Medulla oblongata (tissue), 1 donor: ENCODE results near the gene CHURC1.

Experiments used
- DNase-seq: peaks from one replicate; pipeline ENCODE4 v3.0.0-alpha.2; 2015; ENCODE audit errors: extremely low spot score

The CHURC1 gene

GRCh38 chr14:64956697-64957406 is 42.6 kb downstream of the CHURC1 start:
- DNase-seq = no peak

- no peak for DNase-seq
Observed at GRCh38 chr14:64958201-64958600, 43.9 kb downstream of the CHURC1 start.

- no peak for DNase-seq
Observed at GRCh38 chr14:64958743-64959142, 44.5 kb downstream of the CHURC1 start.

GRCh38 chr14:64960762-64961276 is 46.6 kb downstream of the CHURC1 start:
- DNase-seq = no peak

GRCh38 chr14:64963611-64964010 is 49.4 kb downstream of the CHURC1 start:
- DNase-seq = no peak

GRCh38 chr14:64965356-64966000 is 51.2 kb downstream of the CHURC1 start:
- DNase-seq = no peak

GRCh38 chr14:64966976-64967375 is 52.7 kb downstream of the CHURC1 start:
- no peak for DNase-seq

- DNase-seq = no peak
Observed at GRCh38 chr14:64968167-64968566, 53.9 kb downstream of the CHURC1 start.

GRCh38 chr14:64968651-64969050 is 54.4 kb downstream of the CHURC1 start:
- DNase-seq = no peak

- DNase-seq = no peak
Observed at GRCh38 chr14:64970041-64970440, 55.8 kb downstream of the CHURC1 start.

GRCh38 chr14:64970776-64971477 is 56.7 kb downstream of the CHURC1 start:
- no peak for DNase-seq

- no peak for DNase-seq
Observed at GRCh38 chr14:64971491-64971942, 57.3 kb downstream of the CHURC1 start.

GRCh38 chr14:64971943-64972791 is 57.9 kb downstream of the CHURC1 start, which contains the start of gene RAB15:
Gene RAB15, minus strand, starts transcription at chr14:64972336. Its CDS starts 260 bp downstream, at chr14:64972076.
- no peak for DNase-seq

- no peak for DNase-seq
Observed at GRCh38 chr14:64973026-64973442, 58.8 kb downstream of the CHURC1 start.

- no peak for DNase-seq
Observed at GRCh38 chr14:64973826-64974225, 59.6 kb downstream of the CHURC1 start.

- DNase-seq = no peak
Observed at GRCh38 chr14:64974563-64974962, 60.3 kb downstream of the CHURC1 start.

- DNase-seq = no peak
Observed at GRCh38 chr14:64979336-64980074, 65.2 kb downstream of the CHURC1 start.

- peak; percentile 78 for DNase-seq
Observed at GRCh38 chr14:64983439-64984310, 69.4 kb downstream of the CHURC1 start.
